H1 (cell line): Measurements from ENCODE around the gene ZC3H18. TPM values are rescaled to one million over a fixed set of nuclear protein-coding genes. Genes with fewer than 3 reads are reported as not detected.

Source experiments
- CTCF ChIA-PET: fragments of 300-600 bp; sonication (Branson Sonifier 250); formaldehyde crosslinking; loops from one replicate; lab custom pipeline; 2021; ENCODE audit not compliant: partially characterized antibody; lab: Charles Lee
- POLR2A ChIA-PET: fragments of 300-600 bp; sonication (Branson Sonifier 250); formaldehyde crosslinking; loops from one replicate; lab custom pipeline; 2021; ENCODE audit warnings: inconsistent platforms; ENCODE audit not compliant: partially characterized antibody; lab: Charles Lee
- DNase-seq, 2 experiments: peaks; one replicate each; pipeline versions ENCODE4 v3.0.0 to v3.0.0-alpha.2; 2010 to 2022; ENCODE audit warnings: low spot score in 2 of 2, low read depth in 1 of 2, mixed read lengths in 1 of 2
- FAIRE-seq: peaks from 2 replicates; lab custom pipeline; 2011; peaks lifted over from hg19 to GRCh38; lab: Jason Lieb, UNC
- H2AFZ ChIP-seq: 2 replicates; pipeline ENCODE4 v1.8.1; 2012; ENCODE audit warnings: low read length, inconsistent platforms
- H2AK5ac ChIP-seq: 2 replicates; pipeline ENCODE4 v1.6.1; 2013; ENCODE audit warnings: low read depth, low read length
- H2BK120ac ChIP-seq: replicated peaks from 2 replicates; pipeline ENCODE3; 2013; ENCODE audit warnings: low read depth, low read length, inconsistent platforms
- H2BK12ac ChIP-seq: 2 replicates; pipeline ENCODE4 v1.6.1; 2013; ENCODE audit warnings: low read depth, low read length
- H2BK15ac ChIP-seq: 2 replicates; pipeline ENCODE4 v1.6.1; 2013; ENCODE audit warnings: low read length
- H2BK20ac ChIP-seq: 2 replicates; pipeline ENCODE4 v1.6.1; 2013; ENCODE audit warnings: low read length
- H2BK5ac ChIP-seq: 2 replicates; pipeline ENCODE4 v1.6.1; 2013; ENCODE audit warnings: low read depth, low read length
- H3K14ac ChIP-seq: 2 replicates; pipeline ENCODE4 v1.6.1; 2013; ENCODE audit warnings: inconsistent platforms; ENCODE audit not compliant: insufficient read length
- H3K18ac ChIP-seq: 2 replicates; pipeline ENCODE4 v1.6.1; 2013; ENCODE audit warnings: low read length; ENCODE audit errors: extremely low read depth
- H3K23ac ChIP-seq: 2 replicates; pipeline ENCODE4 v1.6.1; 2013; ENCODE audit warnings: inconsistent platforms; ENCODE audit not compliant: insufficient read length
- H3K23me2 ChIP-seq: 2 replicates; pipeline ENCODE4 v1.6.1; 2013; ENCODE audit warnings: low read depth, low read length
- H3K27ac ChIP-seq: 2 replicates; pipeline ENCODE4 v1.6.1; 2011; ENCODE audit warnings: low read depth, low read length, inconsistent platforms
- H3K27me3 ChIP-seq, 4 experiments: replicated peaks in 1 of 4; 1 replicate in 1 of 4; 2 replicates in 3 of 4; pipeline versions ENCODE4 v1.6.1 to v1.8.1; 2011 to 2013; ENCODE audit warnings: low read length in 3 of 4, mild to moderate bottlenecking in 3 of 4, inconsistent platforms in 2 of 4, mixed read lengths in 2 of 4, moderate library complexity in 1 of 4; ENCODE audit not compliant: control insufficient read depth in 3 of 4, insufficient read depth in 3 of 4; ENCODE audit errors: extremely low read depth in 1 of 4
- H3K36me3 ChIP-seq, 4 experiments: 2 replicates each; pipeline versions ENCODE4 v1.6.1 to v1.8.1; 2011 to 2013; ENCODE audit warnings: mild to moderate bottlenecking in 4 of 4, low read length in 3 of 4, moderate library complexity in 2 of 4, control low read depth in 1 of 4, inconsistent platforms in 1 of 4; ENCODE audit not compliant: insufficient read depth in 4 of 4, control insufficient read depth in 2 of 4
- H3K4ac ChIP-seq: replicated peaks from 2 replicates; pipeline ENCODE3; 2013; ENCODE audit warnings: low read length, low read depth, mixed read lengths, inconsistent platforms; ENCODE audit not compliant: insufficient read length
- H3K4me1 ChIP-seq, 4 experiments: replicated peaks in 1 of 4; 1 replicate in 1 of 4; 2 replicates in 3 of 4; pipeline versions ENCODE4 v1.6.1 to v1.8.1; 2011 to 2013; ENCODE audit warnings: low read length in 3 of 4, inconsistent platforms in 2 of 4, mixed read lengths in 1 of 4; ENCODE audit not compliant: insufficient read depth in 4 of 4, control insufficient read depth in 3 of 4
- H3K4me2 ChIP-seq, 2 experiments: 2 replicates each; pipeline versions ENCODE4 v1.6.1 to v1.8.1; 2011 to 2013; ENCODE audit warnings: low read depth in 2 of 2, low read length in 2 of 2, control low read depth in 1 of 2, inconsistent platforms in 1 of 2, mild to moderate bottlenecking in 1 of 2; ENCODE audit not compliant: insufficient read depth in 1 of 2
- H3K4me3 ChIP-seq, 4 experiments: fragments of 200-600, 300-600 bp in 1 of 4; sonication (generic), shearing (Covaris generic), sonication (Bioruptor Twin) in 1 of 4; 2 replicates each; pipeline versions ENCODE4 v1.5.1 to v1.8.1; 2011 to 2016; ENCODE audit warnings: low read length in 4 of 4, low read depth in 3 of 4, control low read depth in 2 of 4, inconsistent platforms in 2 of 4, mild to moderate bottlenecking in 2 of 4, mixed read lengths in 1 of 4, moderate library complexity in 1 of 4; ENCODE audit not compliant: insufficient read depth in 2 of 4; ENCODE audit errors: extremely low read depth in 1 of 4
- H3K56ac ChIP-seq: replicated peaks from 2 replicates; pipeline ENCODE3; 2013; ENCODE audit warnings: low read depth, mild to moderate bottlenecking, mixed read lengths, low read length, inconsistent platforms; ENCODE audit not compliant: insufficient read length
- H3K79me1 ChIP-seq: 2 replicates; pipeline ENCODE4 v1.6.1; 2013; ENCODE audit warnings: low read depth, low read length, control low read depth
- H3K79me2 ChIP-seq, 2 experiments: 2 replicates each; pipeline versions ENCODE4 v1.6.1 to v1.8.1; 2012 to 2013; ENCODE audit warnings: low read length in 2 of 2, mild to moderate bottlenecking in 2 of 2, inconsistent platforms in 1 of 2; ENCODE audit not compliant: insufficient read depth in 2 of 2, control insufficient read depth in 1 of 2
- H3K9ac ChIP-seq, 4 experiments: replicated peaks in 1 of 4; 1 replicate in 1 of 4; 2 replicates in 3 of 4; pipeline versions ENCODE4 v1.6.1 to v1.8.1; 2011 to 2013; ENCODE audit warnings: low read depth in 3 of 4, low read length in 3 of 4, control low read depth in 2 of 4, mild to moderate bottlenecking in 2 of 4, moderate library complexity in 2 of 4, inconsistent platforms in 1 of 4; ENCODE audit errors: extremely low read depth in 1 of 4
- H3K9me3 ChIP-seq, 2 experiments: 2 replicates each; pipeline versions ENCODE4 v1.6.1 to v1.8.1; 2012 to 2013; ENCODE audit warnings: mild to moderate bottlenecking in 2 of 2, moderate library complexity in 2 of 2, control low read depth in 1 of 2, inconsistent platforms in 1 of 2, low read depth in 1 of 2, low read length in 1 of 2, mixed read lengths in 1 of 2; ENCODE audit not compliant: insufficient read depth in 2 of 2
- H4K20me1 ChIP-seq, 2 experiments: replicated peaks in 1 of 2; 2 replicates each; pipeline versions ENCODE3 to v1.8.1; 2011 to 2013; ENCODE audit warnings: inconsistent platforms in 2 of 2, low read length in 2 of 2, mild to moderate bottlenecking in 1 of 2; ENCODE audit not compliant: insufficient read depth in 2 of 2, control insufficient read depth in 1 of 2
- H4K5ac ChIP-seq: 2 replicates; pipeline ENCODE4 v1.6.1; 2013; ENCODE audit warnings: low read length, low read depth, mixed read lengths, inconsistent platforms; ENCODE audit not compliant: insufficient read length
- H4K8ac ChIP-seq: 2 replicates; pipeline ENCODE4 v1.8.0; 2013; ENCODE audit warnings: mild to moderate bottlenecking, moderate library complexity, low read length, inconsistent platforms; ENCODE audit not compliant: insufficient read depth; ENCODE audit errors: extremely low read depth
- H4K91ac ChIP-seq: replicated peaks from 2 replicates; pipeline ENCODE3; 2013; ENCODE audit warnings: low read length, mixed read lengths, inconsistent platforms; ENCODE audit not compliant: insufficient read length
- BRCA1 ChIP-seq: IDR thresholded peaks from 2 replicates; pipeline ENCODE4 v1.6.1; 2012; ENCODE audit warnings: low read depth, low read length, improper control_type of control experiment
- EZH2 ChIP-seq: fragments of 200-600 bp; sonication (generic); IDR thresholded peaks from 2 replicates; pipeline ENCODE4 v1.7.1; 2012; ENCODE audit warnings: low read depth, mild to moderate bottlenecking, moderate library complexity, low read length, inconsistent platforms; ENCODE audit not compliant: severe bottlenecking
- HDAC6 ChIP-seq: IDR thresholded peaks from one replicate; pipeline ENCODE4 v1.7.1; 2012; ENCODE audit warnings: low read depth, mild to moderate bottlenecking, inconsistent platforms, low read length, moderate library complexity
- JUND ChIP-seq: IDR thresholded peaks from 2 replicates; pipeline ENCODE4 v1.6.1; 2011; ENCODE audit warnings: mild to moderate bottlenecking, improper control_type of control experiment, low read length
- KDM1A ChIP-seq: fragments of 200-600, 300-600 bp; sonication (generic); IDR thresholded peaks from 2 replicates; pipeline ENCODE4 v1.7.1; 2016; ENCODE audit warnings: mild to moderate bottlenecking, low read length, borderline replicate concordance
- NRF1 ChIP-seq: IDR thresholded peaks from 2 replicates; pipeline ENCODE4 v1.6.1; 2011; ENCODE audit warnings: mild to moderate bottlenecking, low read depth, low read length, improper control_type of control experiment
- POLR2A ChIP-seq, 2 experiments: IDR thresholded peaks; 1 replicate in 1 of 2; 2 replicates in 1 of 2; pipeline ENCODE4 v1.6.1; 2011; ENCODE audit warnings: low read depth in 2 of 2, low read length in 2 of 2, mild to moderate bottlenecking in 2 of 2; ENCODE audit errors: control extremely low read depth in 1 of 2
- RFX5 ChIP-seq: IDR thresholded peaks from 2 replicates; pipeline ENCODE4 v1.6.1; 2011; ENCODE audit warnings: low read depth, low read length, improper control_type of control experiment, borderline replicate concordance
- RNF2 ChIP-seq: fragments of 200-900, 300-1000 bp; sonication (generic); IDR thresholded peaks from 2 replicates; pipeline ENCODE4 v1.7.1; 2016; ENCODE audit warnings: borderline replicate concordance, low read depth, mild to moderate bottlenecking, antibody characterized with exemption, low read length; ENCODE audit not compliant: poor library complexity, severe bottlenecking; ENCODE audit errors: missing control alignments
- TBP ChIP-seq: IDR thresholded peaks from 2 replicates; pipeline ENCODE4 v1.6.1; 2011; ENCODE audit warnings: low read depth, low read length, improper control_type of control experiment
- TEAD4 ChIP-seq: IDR thresholded peaks from 2 replicates; pipeline ENCODE4 v1.6.1; 2012; ENCODE audit warnings: low read depth, low read length, inconsistent platforms, mixed read lengths
- WGBS, 2 experiments: shearing (Covaris generic) in 1 of 2; methylation state at CpG; one replicate each; pipeline versions ENCODE4 v1.1.6 to v1.1.7; 2013 to 2015; ENCODE audit warnings: low lambda C conversion rate in 2 of 2, mixed read lengths in 2 of 2, inconsistent platforms in 1 of 2, low coverage in 1 of 2, missing lambda C conversion rate in 1 of 2; ENCODE audit not compliant: insufficient replicate concordance in 2 of 2, insufficient coverage in 1 of 2, insufficient read length in 1 of 2; ENCODE audit errors: extremely low coverage in 1 of 2, missing lambda C conversion rate in 1 of 2; 5-methylcytosine and 5-hydroxymethylcytosine counted together
- polyA plus RNA-seq, 7 experiments: library from polyadenylated mRNA; depleted of rRNA in 3 of 7; stranded (reverse) in 5 of 7; unstranded in 2 of 7; fragments of >200 nt in 5 of 7; fragments of 200-250 nt in 2 of 7; gene quantifications; 1 replicate in 5 of 7; 2 replicates in 1 of 7; 4 replicates in 1 of 7; pipeline versions ENCODE4 v1.2.1 to v1.2.3, GENCODE V29; 2011 to 2013; ENCODE audit warnings: missing spikeins in 2 of 7, mixed read lengths in 2 of 7
- total RNA-seq: library from RNA; stranded (reverse); fragmentation: NEBNext Ultra II Directional; extraction: Animal tissue kit (Norgen Biotek cat#: 25700); gene quantifications from 2 replicates; pipeline ENCODE4 v1.2.1, GENCODE V29; 2021
- TF ChIP-seq, protein P1 (sequence below): IDR thresholded peaks from 2 replicates; pipeline ENCODE4 v1.6.1; 2011; ENCODE audit warnings: low read length, improper control_type of control experiment

The ZC3H18 gene
- total and polyA plus RNA-seq, 2 of the 8 experiments (the other 6 are each of a cell fraction or from before 2014, with no cell fraction given), result 12.1 to 73.2 TPM

DNA sequence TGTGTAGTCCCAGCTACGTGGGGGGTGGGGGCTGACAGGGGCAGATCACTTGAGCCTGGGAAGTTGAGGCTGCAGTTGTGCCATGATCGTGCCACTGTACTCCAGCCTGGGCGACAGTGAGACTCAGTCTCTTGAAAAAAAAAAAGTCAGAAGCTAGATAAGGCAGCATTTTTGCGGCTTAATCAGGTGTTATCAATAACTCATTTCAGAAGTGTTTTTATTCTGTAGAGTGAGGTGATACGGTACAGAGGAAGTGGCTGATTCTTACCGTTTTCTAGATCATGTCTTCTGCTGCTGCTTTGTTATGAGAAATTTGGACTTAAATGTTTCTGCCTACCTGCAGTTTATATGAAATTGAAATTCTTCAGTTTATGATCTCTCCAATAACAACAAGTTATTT, 18.6 kb downstream of the ZC3H18 start:
- Histone ChIP-seq H3K56ac (no peak overlapping the region), H2AK5ac (no peak overlapping the region), H4K8ac (no peak overlapping the region), H3K23me2 (no peaks in the 10 kb centered on the region), H3K4ac (no peak overlapping the region), H3K14ac (no peak overlapping the region), H3K9me3 (no peaks in the 10 kb centered on the region), H3K79me1 (peaks cover 9% of the 10 kb centered on the region; the same call in 1 of the 2 replicates), H4K5ac (no peak overlapping the region), H3K4me2 (no peak overlapping the region), H3K18ac (no peak overlapping the region), H2BK20ac (no peak overlapping the region), H2AFZ (no peak overlapping the region), H3K27me3 (no peaks in the 10 kb centered on the region), H4K20me1 (peaks cover 9 to 33% of the 10 kb centered on the region in 2 experiments), H3K4me1 (no peaks in the 10 kb centered on the region), H3K9ac (no peak overlapping the region), H3K27ac (no peak overlapping the region), H2BK12ac (no peak overlapping the region), H2BK15ac (no peak overlapping the region), H3K79me2 (peaks cover 0 to 39% of the 10 kb centered on the region in 2 experiments; a peak in 2 of 4 replicates), H3K4me3 (no peak overlapping the region), H2BK5ac (no peak overlapping the region), H3K23ac (no peak overlapping the region), H4K91ac (no peak overlapping the region), H3K36me3 (peaks cover 19 to 33% (median 33%) of the 10 kb centered on the region in 4 experiments), H2BK120ac (no peak overlapping the region)
- ChIA-PET POLR2A (interaction anchor here (0.9 kb wide), 1 partner anchor 26 kb away, joined by 3 read pairs; no protein-coding TSS in a partner anchor), CTCF (interaction anchor here (0.8 to 2.7 kb wide), 3 partner anchors 21 to 149 kb away, joined by 4 to 11 read pairs (median 4); no protein-coding TSS in a partner anchor)
- FAIRE-seq (no peak), DNase-seq (no peak)
- WGBS, 2 experiments, result 89% methylated on average over 6 of the region's 6 CpGs; no CpG with 5 or more reads in 1 of the 2 experiments
- TF ChIP-seq JUND (no peak), BRCA1 (no peak), KDM1A (no peak), NRF1 (no peak), RFX5 (no peak), TBP (no peak), HDAC6 (no peak), TEAD4 (no peak), RNF2 (no peak), POLR2A (IDR thresholded peaks at IDR 0.05; ENCODE audit: control extremely low read depth in 1 of 2, low read depth in 2 of 2, low read length in 2 of 2) (no peak), EZH2 (no peak)
- TF ChIP-seq, protein P1, sequence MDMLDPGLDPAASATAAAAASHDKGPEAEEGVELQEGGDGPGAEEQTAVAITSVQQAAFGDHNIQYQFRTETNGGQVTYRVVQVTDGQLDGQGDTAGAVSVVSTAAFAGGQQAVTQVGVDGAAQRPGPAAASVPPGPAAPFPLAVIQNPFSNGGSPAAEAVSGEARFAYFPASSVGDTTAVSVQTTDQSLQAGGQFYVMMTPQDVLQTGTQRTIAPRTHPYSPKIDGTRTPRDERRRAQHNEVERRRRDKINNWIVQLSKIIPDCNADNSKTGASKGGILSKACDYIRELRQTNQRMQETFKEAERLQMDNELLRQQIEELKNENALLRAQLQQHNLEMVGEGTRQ, result no peak
